HG03354 (cell line): ENCODE results near the gene IFT57.
"Not testable (repeated sequence)": the region's sequence is repeated elsewhere in the genome, so short reads cannot be mapped to it uniquely, and the experiment has no call there.

Experiments used
- ATAC-seq: cut with Tn5 transposase; IDR thresholded peaks from one replicate; pipeline ENCODE4 v1.9.1; 2021; ENCODE audit warnings: mild to moderate bottlenecking; ENCODE audit not compliant: unreplicated experiment, poor library complexity, severe bottlenecking

The IFT57 gene

DNA sequence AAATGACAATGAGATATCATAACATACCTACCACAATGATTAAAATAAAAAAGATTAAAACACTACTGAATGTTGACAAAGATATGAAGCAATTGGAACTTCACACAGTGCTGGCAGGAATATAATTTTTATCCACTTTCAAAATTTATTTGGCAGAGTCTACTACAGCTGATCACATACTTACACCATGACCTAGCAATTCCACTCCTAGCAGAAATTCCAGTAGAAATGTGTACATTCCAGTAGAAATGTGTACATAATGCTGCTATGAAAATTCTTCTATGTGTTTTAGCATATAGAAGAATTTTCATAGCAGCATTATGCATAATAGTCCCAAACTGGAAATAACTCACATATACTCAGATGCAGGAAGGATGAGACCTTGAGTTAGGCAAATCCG, 43.5 kb downstream of the IFT57 start:
- ATAC-seq: no peak

DNA sequence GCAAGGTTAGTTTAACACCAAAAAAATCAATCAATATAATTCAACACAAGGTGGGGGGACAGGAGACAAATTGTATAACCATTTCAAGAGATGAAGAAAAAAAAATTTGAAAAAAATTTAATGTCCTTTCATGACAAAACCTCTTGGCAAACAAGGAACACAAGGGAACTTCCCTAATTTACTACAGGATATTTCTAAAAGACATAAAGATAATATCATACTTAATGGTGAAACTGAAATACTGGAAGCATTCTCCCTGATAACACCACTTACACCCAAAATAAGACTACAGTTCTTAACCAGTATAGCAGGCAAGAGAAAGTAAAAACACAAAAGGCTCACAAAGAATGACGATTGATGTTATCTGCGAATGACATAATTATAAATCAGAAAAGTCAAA, 44.7 kb downstream of the IFT57 start:
- no peak for ATAC-seq

DNA sequence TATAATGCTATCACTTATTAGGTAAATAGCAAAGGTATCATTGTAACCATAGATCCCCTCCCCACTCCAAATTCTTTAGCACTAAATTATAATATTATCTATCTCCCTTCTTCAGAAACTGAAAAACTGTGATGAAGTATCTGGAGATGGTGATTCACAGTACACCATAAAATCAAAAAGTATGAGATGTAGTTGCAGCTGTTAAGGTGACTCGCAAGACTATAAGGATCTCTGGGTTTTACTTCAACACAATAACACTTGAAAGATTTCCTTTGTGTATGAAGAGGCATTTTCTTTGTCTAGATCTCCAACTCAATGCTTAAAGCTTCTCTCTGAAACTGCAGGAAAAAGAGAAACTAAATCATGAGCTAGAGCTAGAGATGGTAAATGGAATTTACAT, 46.9 kb downstream of the IFT57 start:
- ATAC-seq: no peak

DNA sequence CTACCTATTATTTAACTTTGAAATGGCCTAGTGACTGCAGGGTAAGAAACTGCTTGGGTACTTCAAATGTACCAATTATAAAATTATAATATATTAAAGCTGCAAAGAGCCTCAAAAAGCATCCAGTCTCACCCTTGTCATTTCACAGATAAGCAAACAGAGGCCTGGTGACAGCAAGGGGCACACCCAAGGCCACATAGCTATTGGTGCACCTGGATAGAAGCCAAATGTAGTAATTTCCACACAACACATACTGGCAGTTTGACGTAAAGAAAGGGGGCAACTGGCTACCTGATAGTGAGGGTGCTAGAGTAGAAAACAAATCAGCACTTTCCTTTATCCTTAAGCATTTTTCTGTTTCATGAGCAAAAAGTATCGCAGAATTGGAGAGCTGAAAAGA, 51.1 kb downstream of the IFT57 start:
- ATAC-seq: no peak

DNA sequence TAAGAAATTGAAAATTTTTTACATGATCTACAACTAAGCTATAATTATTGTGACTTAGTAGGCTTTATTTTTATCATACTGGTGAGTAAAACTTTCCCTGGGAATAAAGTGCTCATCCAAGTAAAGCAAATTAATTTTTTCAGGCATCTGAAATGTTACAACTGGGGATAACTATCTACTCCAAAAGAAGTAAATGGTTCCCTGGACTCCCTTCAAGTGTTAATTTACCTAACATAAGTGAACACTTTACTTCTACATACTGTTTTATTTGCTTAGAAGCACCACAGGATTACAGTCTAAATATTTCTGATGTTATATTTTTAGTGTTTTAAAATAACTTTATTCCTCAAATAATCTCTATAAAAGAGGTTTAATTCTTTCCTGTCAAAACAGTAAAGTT, 57.8 kb downstream of the IFT57 start:
- ATAC-seq: no peak

DNA sequence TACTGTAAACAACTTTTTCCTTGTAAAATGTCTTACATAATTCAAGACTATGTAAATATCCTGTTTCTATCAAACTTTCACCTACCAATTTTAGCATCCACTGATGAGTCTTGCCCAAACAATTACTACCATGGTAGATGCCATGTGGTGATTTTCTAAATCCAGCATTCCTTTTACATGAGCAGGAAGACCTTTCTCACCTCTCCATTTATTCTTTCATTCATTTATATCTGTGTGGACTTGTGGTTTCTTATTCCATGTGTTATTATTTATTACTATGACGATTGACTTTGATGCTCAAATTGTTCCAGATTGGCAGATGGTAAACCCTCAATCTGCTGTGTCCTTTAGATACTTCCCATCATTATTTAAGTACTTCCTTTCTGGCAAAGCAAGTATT, 62.4 kb downstream of the IFT57 start:
- no peak for ATAC-seq

DNA sequence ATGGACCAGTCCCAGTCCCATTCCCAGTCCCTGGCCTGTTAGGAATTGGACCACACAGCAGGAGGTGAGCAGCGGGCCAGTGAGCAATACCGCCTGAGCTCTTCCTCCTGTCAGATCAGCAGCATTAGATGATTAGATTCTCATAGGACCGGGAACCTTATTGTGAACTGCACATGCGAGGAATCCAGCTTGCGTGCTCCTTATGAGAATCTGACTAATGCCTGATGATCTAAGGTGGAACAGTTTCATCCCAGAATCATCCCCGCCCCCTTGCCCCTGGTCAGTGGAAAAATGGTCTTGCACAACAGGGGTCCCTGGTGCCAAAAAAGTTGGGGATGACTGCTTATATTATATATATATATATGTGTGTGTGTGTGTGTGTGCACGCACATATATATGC, 63.1 kb downstream of the IFT57 start:
- no peak for ATAC-seq

DNA sequence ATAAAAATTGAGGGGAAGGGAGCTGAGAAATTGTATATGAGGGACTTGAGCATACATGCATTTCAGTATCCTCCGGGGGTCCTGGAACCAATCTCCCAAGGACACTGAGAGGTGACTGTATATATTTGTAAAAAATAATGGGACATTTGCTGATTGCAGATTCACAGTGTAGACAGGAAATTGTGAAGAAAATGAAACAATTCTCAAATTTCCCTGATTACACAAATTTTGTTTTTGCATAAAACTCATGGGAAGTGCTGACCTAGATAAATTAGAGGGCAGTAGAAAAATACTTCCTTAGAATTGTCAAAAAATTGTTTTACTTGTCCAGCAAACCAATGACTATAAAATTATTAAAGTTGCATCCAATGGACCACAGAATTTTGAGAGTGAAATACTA, 64.0 kb downstream of the IFT57 start:
- no peak for ATAC-seq

DNA sequence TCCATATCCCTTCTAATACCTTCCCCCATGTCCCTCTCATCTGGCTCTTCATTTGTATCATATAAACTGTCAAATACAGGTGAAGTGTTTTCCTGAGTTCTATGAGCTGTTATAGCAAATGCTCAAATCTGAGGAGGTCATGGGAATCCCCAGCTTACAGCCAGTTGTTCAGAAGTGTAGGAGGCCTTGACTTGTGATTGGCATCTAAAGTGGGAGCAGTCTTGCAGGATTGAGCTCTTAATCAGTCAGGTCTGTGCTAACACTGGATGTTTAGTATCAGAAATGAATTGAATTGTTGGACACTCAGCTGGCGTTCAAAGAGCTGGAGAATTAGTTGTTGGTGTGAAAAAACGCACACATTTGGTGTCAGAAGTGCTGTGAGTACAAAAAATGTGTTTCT, 65.0 kb downstream of the IFT57 start:
- no peak for ATAC-seq

DNA sequence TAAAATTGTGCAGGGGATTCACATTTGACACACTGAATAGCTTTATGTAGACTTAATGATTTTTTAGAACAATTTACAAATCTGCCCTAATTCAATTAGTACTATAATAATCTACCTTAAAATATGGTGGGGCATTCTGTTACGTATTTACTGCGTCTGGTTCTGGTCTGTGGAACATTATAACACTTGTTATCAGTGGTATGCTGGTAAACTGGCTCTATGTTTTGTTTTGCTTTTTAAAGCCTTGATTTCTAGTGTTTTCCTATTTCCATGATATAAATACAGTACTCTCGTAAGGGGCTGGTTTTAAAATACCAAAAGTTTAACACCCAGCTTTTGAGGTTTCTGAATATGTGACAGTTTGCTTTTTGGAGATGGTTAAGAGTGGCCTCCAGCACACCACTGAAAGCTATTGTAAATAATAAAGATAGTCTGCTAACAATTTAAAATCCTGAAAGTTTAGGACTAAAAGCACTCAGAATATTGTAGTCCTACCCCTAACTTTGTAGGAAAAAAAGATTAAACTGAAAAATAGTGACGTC, 65.8 kb downstream of the IFT57 start:
- ATAC-seq: no peak

DNA sequence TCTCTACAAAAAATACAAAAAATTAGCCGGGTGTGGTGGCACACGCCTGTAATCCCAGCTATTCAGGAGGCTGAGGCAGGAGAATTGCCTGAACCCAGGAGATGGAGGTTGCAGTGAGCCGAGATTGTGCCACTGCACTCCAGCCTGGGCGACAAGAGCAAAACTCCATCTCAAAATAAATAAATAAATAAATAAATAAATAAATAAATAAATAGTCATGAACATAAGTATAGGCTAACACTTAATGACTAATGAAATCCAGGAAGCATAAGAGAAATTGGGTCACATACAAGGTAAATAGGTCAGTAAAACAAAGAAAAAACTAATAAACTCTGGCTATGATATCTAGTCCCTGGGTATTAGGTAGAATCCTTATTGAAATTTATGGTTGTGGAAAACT, 66.6 kb downstream of the IFT57 start:
- not testable (repeated sequence) for ATAC-seq

DNA sequence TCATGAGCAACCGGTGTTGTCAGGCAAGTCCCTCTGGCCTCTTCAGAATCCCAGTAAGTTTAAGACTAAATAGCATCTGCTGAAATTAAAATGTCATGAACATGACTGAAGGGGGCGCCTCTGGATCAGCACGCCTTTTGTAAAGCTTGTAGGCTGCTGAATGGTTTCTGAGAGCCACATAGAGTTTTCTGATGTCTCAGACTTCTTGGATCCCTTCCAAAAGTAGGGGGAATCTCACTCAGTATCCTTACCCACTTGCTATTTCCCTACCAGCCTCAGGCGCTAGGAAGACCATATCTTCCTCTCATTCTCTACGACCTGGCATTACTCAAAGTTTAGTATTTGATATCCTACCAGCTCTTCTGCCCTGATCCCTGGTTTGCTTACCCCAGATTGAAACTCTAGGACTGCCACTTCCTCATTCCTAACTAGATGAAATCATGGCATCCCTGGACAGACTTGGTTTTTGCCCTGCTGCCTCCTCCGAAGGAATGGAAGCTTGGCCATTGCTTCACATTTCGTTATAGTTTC, 68.7 kb downstream of the IFT57 start:
- peak; percentile 71 for ATAC-seq

DNA sequence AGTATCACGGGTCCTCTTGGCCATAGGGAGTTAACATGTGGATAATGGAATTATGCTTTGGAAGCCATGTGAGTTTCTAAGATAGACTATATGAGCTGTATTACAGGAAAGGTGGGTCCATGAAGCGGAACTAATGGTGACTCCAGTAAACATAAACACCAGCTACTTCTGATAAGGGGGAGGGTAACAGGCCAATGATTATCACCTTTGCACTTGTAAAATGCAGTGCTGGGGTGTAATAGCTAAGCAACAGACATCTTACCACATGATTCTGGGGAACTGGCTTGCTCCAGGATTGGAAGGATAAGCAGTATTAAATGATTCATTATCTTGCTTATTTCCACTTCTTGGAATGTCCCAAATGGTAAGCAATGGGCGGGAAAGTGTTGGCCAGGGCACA, 70.0 kb downstream of the IFT57 start:
- no peak for ATAC-seq

DNA sequence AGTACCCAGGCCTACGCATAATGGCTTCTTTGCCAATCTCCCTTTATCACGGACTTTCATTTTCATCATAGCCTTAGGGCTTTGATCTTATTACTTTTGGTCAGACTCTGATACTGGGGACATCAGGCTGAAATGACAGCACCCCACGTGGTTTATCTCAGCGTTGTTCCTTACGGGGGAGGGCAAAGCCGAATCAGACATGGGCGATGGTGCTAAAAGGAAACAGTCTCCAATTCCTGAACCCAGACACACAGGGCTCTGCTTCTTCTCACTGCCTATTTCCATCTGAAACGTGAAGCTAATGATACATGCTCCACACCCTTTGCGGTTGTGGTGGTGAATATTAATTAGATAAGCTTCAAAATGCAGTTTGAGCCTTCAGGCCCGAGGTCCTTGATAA, 72.0 kb downstream of the IFT57 start:
- ATAC-seq: no peak

DNA sequence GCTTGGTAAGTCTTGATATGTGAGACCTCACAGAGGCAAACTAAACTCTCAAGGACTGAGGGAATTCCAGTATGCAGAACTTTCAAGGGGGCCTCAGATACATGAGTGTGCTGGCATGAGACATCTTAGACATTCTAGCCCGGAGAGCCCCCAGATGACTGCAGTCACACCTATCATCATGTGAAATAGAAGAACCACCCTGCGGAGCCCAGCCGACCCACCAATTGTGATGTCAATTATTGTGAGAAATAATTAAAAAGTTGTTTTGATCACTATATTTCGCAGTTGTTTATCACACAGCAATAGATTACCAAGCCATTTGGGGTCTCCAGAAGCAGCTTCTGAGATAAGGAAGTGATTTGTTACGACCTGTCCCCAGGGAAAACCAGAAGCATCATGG, 76.1 kb downstream of the IFT57 start:
- ATAC-seq: no peak

DNA sequence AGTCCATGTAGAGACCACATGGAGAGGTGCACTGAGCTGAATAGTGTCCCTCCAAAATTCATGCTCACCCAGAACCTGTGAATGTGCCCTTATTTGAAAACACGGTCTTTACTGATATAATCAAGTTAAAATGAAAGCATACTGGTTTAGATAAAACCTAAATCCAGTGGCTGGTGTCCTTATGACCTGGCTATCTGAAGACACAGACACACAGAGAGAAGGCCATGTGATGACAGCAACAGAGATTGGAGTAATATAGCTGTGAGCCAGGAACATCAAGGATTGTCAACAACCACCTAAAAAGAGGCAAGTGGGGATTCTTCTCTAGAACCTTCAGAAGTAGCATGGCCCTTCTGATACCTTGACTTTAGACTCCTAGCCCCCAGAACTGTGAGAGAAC, 76.6 kb downstream of the IFT57 start:
- no peak for ATAC-seq

DNA sequence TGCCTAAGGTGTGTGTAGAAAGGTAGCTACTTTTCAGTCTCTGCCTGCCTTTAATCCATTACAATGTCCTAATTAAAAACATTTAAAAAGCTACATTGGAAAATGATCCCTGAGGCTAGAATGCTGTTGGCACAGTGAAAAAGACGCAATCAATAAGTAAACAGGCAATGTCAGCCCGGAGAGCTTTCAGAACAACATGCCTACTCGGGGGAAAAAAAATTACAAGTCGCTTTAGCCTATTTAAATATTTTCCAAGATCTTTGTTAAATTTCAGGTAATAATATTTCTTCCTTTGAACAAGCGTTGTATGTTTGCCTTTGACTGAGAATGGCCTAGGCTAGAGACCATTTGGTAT, 84.8 kb downstream of the IFT57 start:
- no peak for ATAC-seq

DNA sequence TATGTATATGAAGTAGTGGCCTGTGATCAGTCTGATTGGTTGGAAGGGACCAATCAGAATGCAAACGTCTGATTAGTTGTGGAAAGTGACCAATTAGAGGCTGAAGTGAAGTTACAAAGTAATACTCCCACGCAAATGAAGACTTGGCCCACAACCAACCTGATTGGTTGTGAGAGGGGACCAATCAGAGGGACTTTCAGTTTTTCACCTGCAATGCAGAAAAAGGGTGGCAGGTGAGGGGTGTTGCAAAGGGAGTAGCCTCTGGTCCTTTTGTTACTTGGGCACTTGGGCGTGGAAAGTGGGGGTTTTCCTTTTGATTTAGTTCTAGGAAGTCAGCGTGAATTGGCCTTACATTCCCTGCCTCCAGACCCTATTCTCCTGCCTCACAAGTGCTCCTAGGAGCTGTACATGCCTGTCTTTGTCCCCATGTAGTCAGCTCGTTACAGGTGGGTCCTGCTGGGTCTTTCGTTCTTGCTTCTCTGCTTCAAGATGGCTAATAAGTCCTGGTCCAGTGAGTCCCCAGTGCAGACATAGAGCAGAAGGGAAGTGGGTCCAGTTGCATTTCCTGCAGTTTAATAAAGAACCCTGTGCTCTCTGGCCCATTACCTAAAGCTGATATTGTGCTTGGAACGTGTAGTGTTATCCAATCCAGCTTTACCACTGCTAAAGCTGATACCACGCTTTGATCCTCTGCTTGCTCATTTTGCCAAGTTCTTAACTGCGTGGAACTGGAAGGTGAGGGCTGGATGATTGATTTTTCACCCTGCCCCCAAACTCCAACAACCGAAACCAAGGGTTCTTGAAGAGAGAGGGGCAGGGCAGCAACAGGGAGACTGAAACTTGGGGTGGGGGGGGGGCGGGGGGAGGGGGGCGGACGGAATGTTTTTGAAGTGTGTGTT, 85.4 kb downstream of the IFT57 start:
- ATAC-seq: no peak

DNA sequence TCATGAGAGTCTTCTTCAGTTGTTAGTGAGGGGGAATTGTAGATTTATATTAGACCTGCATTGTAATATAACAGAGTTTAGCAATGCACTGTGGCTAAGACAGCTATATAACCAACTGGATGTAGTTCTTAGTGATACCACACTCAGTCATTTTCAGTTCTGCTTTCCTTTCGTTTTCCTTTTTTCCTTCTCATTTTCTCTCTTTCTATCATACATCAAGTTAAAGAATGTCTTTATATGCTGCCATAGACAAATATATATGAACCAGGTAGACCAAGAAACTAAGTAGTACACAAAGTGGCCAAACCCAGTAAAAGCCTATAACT, 87.7 kb downstream of the IFT57 start:
- ATAC-seq: peak; percentile 51

DNA sequence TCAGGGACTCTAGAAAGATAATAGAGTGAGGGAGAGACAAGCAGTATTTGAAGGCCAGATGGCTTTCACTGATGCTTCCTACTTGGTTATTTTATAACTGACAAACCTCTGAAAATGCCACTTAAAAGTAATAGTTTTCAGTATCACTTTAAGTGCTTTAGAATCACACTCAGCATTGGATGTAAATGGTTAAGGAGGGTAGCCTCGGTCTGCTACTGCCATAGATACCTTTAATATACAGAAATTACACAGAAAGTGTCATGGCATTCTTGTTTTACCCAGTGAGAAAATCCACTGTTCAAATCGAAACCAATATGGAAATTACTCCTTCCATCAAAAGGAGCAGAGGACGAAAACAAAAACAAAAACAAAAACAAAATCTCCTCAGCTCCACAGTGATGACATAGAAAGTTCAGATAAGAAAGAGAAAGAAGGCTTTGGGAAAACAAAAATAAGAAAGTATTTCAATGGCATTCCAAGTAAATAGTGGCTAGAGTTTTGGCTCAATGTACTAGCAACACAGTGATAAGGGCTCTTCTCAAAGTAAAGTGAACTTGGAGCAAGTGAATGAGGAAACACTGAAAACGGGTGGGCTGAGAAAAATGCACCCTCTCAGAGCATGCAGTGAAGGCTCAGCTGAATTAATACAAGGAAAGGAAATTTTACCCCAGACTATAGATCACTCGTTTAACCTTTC, 88.2 kb downstream of the IFT57 start:
- peak; percentile 53 for ATAC-seq

DNA sequence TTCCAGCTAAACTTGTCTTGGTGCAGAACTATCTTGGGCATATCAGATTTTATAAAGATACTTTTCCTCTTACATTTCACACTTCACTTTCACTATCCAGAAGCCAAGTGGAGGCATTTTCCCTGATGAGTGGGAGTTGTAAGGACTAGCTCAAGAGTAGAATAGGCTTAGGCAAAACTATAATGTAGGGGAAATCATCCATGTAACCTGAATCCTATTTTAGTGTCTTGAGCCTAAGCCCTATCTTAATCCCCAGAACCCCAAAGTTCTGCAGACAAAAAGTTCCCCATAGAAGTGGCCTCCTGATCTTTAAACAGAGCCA, 89.2 kb downstream of the IFT57 start:
- ATAC-seq: no peak
